ENCODE data around the gene SPAG8. TPM values are rescaled to one million over a fixed set of nuclear protein-coding genes. Genes with fewer than 3 reads are reported as not detected.
A peak's percentile ranks its signal among the peaks of the same experiment; 100 is the strongest.

The SPAG8 gene
- total RNA-seq, 2 donors from 2014 or later, result 0.68 to 9.2 TPM

- Histone ChIP-seq H3K4me3 (no peak overlapping the region), H3K27me3 (replicated peaks; ENCODE audit: insufficient read depth) (no peaks in the 10 kb centered on the region), H3K36me3 (no peaks in the 10 kb centered on the region), H3K4me1 (replicated peaks) (peaks cover 21% of the 10 kb centered on the region), H3K9me3 (no peaks in the 10 kb centered on the region), H3K27ac (peak overlapping the region; percentile 22 to 36)
- WGBS, result 9% methylated on average over 4 of the region's 4 CpGs
- peak; percentile 81 for DNase-seq (ENCODE audit: low spot score)
- intact Hi-C loops (cut with DNase I), result no loop called here
- no peak for TF ChIP-seq POLR2A (IDR thresholded peaks at IDR 0.05)
- TF ChIP-seq POLR2AphosphoS5 (IDR thresholded peaks at IDR 0.05), result peak; percentile 90
These were observed 41.0 kb downstream of the SPAG8 start for GRCh38 chr9:35771075-35771433.

GRCh38 chr9:35769763-35770162, 42.3 kb downstream of the SPAG8 start:
- no peak overlapping the region for H3K27ac ChIP-seq
- WGBS, result 90% methylated on average over 1 of the region's 1 CpG
- H3K9me3 ChIP-seq, result no peaks in the 10 kb centered on the region
- no peak overlapping the region for H3K4me3 ChIP-seq
- H3K4me1 ChIP-seq (replicated peaks), result peaks cover 21% of the 10 kb centered on the region
- H3K27me3 ChIP-seq (replicated peaks; ENCODE audit: insufficient read depth), result no peaks in the 10 kb centered on the region
- intact Hi-C loops (cut with DNase I), result no loop called here
- no peak for TF ChIP-seq POLR2A (IDR thresholded peaks at IDR 0.05)
- no peak for TF ChIP-seq POLR2AphosphoS5 (IDR thresholded peaks at IDR 0.05)
- no peak for TF ChIP-seq CTCF (IDR thresholded peaks at IDR 0.05)
- no peak for DNase-seq (ENCODE audit: low spot score)
- H3K36me3 ChIP-seq, result no peaks in the 10 kb centered on the region

DNA sequence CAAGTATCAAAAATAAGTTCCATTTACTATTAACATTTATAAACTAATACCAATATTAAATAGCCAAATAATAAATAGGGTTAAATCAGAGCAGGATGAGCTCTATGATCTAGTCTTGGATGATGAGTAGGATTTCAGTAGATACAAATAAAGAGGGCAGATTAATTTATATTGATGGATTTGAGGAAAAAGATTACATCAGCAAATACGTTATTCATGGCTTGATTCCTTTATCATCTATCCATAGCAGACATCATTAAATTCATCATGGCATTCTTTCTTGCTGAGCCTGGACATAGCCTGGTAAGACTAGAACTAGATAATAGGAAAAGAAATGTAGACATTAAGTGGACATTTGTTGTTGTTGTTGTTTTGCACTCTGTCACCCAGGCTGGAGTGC, 44.6 kb downstream of the SPAG8 start:
- Histone ChIP-seq H3K4me1 (replicated peaks) (peaks cover 21% of the 10 kb centered on the region), H3K27ac (no peak overlapping the region), H3K36me3 (no peaks in the 10 kb centered on the region), H3K9me3 (no peaks in the 10 kb centered on the region), H3K4me3 (no peak overlapping the region), H3K27me3 (replicated peaks; ENCODE audit: insufficient read depth) (no peaks in the 10 kb centered on the region)
- 89% methylated on average over 1 of the region's 1 CpG for WGBS
- intact Hi-C loops (cut with DNase I), result no loop called here
- no peak for DNase-seq (ENCODE audit: low spot score)
- TF ChIP-seq POLR2A (IDR thresholded peaks at IDR 0.05), result no peak
- TF ChIP-seq CTCF (IDR thresholded peaks at IDR 0.05), result no peak
- TF ChIP-seq POLR2AphosphoS5 (IDR thresholded peaks at IDR 0.05), result no peak

DNA sequence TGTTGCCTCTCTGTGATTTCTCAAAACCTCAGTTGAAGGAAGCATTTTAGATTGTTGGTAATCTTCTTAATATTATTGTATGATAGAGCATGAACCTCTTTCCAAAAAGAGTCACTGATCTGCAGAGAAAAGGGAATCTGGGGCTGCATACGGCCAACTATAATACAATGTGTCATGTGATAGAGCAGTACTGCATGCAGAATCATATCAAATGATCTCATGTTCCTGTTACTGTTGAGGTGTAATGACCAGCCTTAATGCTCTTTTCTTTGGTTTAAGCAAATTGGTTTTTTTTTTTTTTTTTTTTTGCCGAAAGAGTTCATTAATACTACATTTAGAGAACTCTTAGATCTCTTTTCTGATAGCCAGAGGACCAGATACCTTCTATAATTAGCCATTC, 45.1 kb downstream of the SPAG8 start:
- H3K27ac ChIP-seq, result no peak overlapping the region
- 83% methylated on average over 2 of the region's 2 CpGs for WGBS
- no peaks in the 10 kb centered on the region for H3K9me3 ChIP-seq
- no peak for TF ChIP-seq CTCF (IDR thresholded peaks at IDR 0.05)
- TF ChIP-seq POLR2A (IDR thresholded peaks at IDR 0.05), result no peak
- TF ChIP-seq POLR2AphosphoS5 (IDR thresholded peaks at IDR 0.05), result no peak
- H3K36me3 ChIP-seq, result no peaks in the 10 kb centered on the region
- no peak overlapping the region for H3K4me3 ChIP-seq
- no peak for DNase-seq (ENCODE audit: low spot score)
- intact Hi-C loops (cut with DNase I), result no loop called here
- H3K4me1 ChIP-seq (replicated peaks), result peaks cover 19% of the 10 kb centered on the region
- H3K27me3 ChIP-seq (replicated peaks; ENCODE audit: insufficient read depth), result no peaks in the 10 kb centered on the region

- intact Hi-C loops (cut with DNase I), result no loop called here
- Histone ChIP-seq H3K36me3 (no peaks in the 10 kb centered on the region), H3K4me1 (replicated peaks) (no peaks in the 10 kb centered on the region), H3K27ac (no peak overlapping the region), H3K27me3 (replicated peaks; ENCODE audit: insufficient read depth) (no peaks in the 10 kb centered on the region), H3K4me3 (no peak overlapping the region), H3K9me3 (no peaks in the 10 kb centered on the region)
- DNase-seq (ENCODE audit: low spot score), result no peak
- TF ChIP-seq POLR2AphosphoS5 (IDR thresholded peaks at IDR 0.05) (no peak), CTCF (IDR thresholded peaks at IDR 0.05) (no peak), POLR2A (IDR thresholded peaks at IDR 0.05) (no peak)
- WGBS, result 88% methylated on average over 1 of the region's 1 CpG
These were observed 48.3 kb downstream of the SPAG8 start for GRCh38 chr9:35763803-35764202.

Data from prostate gland (tissue), 2 donors.